GM12878 (cell line): ENCODE measurements around the gene GPR152. TPM values are rescaled to one million over a fixed set of nuclear protein-coding genes. Genes with fewer than 3 reads are reported as not detected.

Experiments
- ATAC-seq: fragments of 200-7000 bp; cut with Tn5 transposase; 3 replicates; pipeline ENCODE4 v1.9.1; 2020; ENCODE audit warnings: mild to moderate bottlenecking, moderate library complexity
- BruUV-seq: library from RNA; stranded (reverse); fragments of 400-500 nt; replicated peaks from 2 replicates; lab custom pipeline; 2021; lab: Mats Ljungman, UMichigan
- CTCF ChIA-PET: fragments of 300-600 bp; sonication (Branson Sonifier 250); formaldehyde crosslinking; extraction: SDS; loops from one replicate; lab custom pipeline; 2021; ENCODE audit warnings: inconsistent platforms; lab: Yijun Ruan, JAX
- POLR2A ChIA-PET: fragments of 350-600 bp; formaldehyde crosslinking; extraction: SDS; loops from one replicate; lab custom pipeline; 2021; ENCODE audit warnings: inconsistent platforms; lab: Charles Lee
- RAD21 ChIA-PET: fragments of 300-600 bp; sonication (Branson Sonifier 250); formaldehyde crosslinking; loops from one replicate; lab custom pipeline; 2023; ENCODE audit warnings: antibody characterized with exemption; ENCODE audit not compliant: unreplicated experiment; lab: Charles Lee
- SMC1A ChIA-PET: fragments of 300-600 bp; sonication (Branson Sonifier 250); formaldehyde crosslinking; loops from one replicate; lab custom pipeline; 2023; ENCODE audit not compliant: unreplicated experiment, uncharacterized antibody; lab: Charles Lee
- DNase-seq: peaks from one replicate; pipeline ENCODE4 v3.0.0-alpha.2; 2011; ENCODE audit warnings: low read depth, low spot score
- FAIRE-seq: peaks from 3 replicates; lab custom pipeline; 2011; peaks lifted over from hg19 to GRCh38; lab: Jason Lieb, UNC
- H2AFZ ChIP-seq: 2 replicates; pipeline ENCODE4 v1.6.0; 2011; ENCODE audit warnings: low read depth, low read length, control low read depth; ENCODE audit not compliant: control insufficient read depth
- H3K27ac ChIP-seq: 2 replicates; pipeline ENCODE4 v1.5.1; 2011; ENCODE audit warnings: control low read depth; ENCODE audit not compliant: control insufficient read depth, insufficient read depth
- H3K27me3 ChIP-seq, 2 experiments: replicated peaks in 1 of 2; 2 replicates each; pipeline versions ENCODE4 v1.6.0 to v1.6.1; 2011; ENCODE audit warnings: low read length in 1 of 2; ENCODE audit not compliant: control insufficient read depth in 2 of 2, insufficient read depth in 2 of 2
- H3K36me3 ChIP-seq, 2 experiments: 2 replicates each; pipeline ENCODE4 v1.5.1; 2011; ENCODE audit warnings: low read length in 1 of 2; ENCODE audit not compliant: control insufficient read depth in 2 of 2, insufficient read depth in 2 of 2
- H3K4me1 ChIP-seq: 2 replicates; pipeline ENCODE4 v1.6.1; 2011; ENCODE audit warnings: mild to moderate bottlenecking, low read length, moderate library complexity, mixed read lengths; ENCODE audit not compliant: control insufficient read depth, insufficient read depth
- H3K4me2 ChIP-seq: 2 replicates; pipeline ENCODE4 v1.6.0; 2011; ENCODE audit warnings: control low read depth; ENCODE audit not compliant: control insufficient read depth, insufficient read depth
- H3K4me3 ChIP-seq: fragments of 200-600 bp; sonication (generic); 2 replicates; pipeline ENCODE4 v1.5.1; 2016
- H3K79me2 ChIP-seq: 2 replicates; pipeline ENCODE4 v1.6.0; 2011; ENCODE audit warnings: low read length; ENCODE audit not compliant: control insufficient read depth, insufficient read depth
- H3K9ac ChIP-seq: 2 replicates; pipeline ENCODE4 v1.8.0; 2011; ENCODE audit warnings: low read length, control low read depth, mixed read lengths; ENCODE audit not compliant: control insufficient read depth, insufficient read depth
- H3K9me3 ChIP-seq: replicated peaks from 3 replicates; pipeline ENCODE4 v1.5.1; 2011; ENCODE audit warnings: mild to moderate bottlenecking, low read length; ENCODE audit not compliant: control insufficient read depth, insufficient read depth
- H4K20me1 ChIP-seq: 2 replicates; pipeline ENCODE4 v1.6.0; 2011; ENCODE audit not compliant: control insufficient read depth, insufficient read depth
- GATAD2B ChIP-seq: fragments of 450-650 bp; conservative IDR thresholded peaks from 2 replicates; pipeline ENCODE4 v1.6.1; 2017; ENCODE audit warnings: low read depth, mild to moderate bottlenecking, moderate library complexity
- MEF2A ChIP-seq: IDR thresholded peaks from 2 replicates; pipeline ENCODE4 v1.6.1; 2011; ENCODE audit warnings: low read depth, mild to moderate bottlenecking, low read length, moderate library complexity; ENCODE audit not compliant: insufficient read depth
- MXI1 ChIP-seq: fragments of 150-350 bp; IDR thresholded peaks from 2 replicates; pipeline ENCODE4 v1.6.1; 2011; ENCODE audit warnings: low read depth, mild to moderate bottlenecking, inconsistent platforms, low read length, improper control_type of control experiment
- SIN3A ChIP-seq: IDR thresholded peaks from 2 replicates; pipeline ENCODE4 v1.6.1; 2012; ENCODE audit warnings: low read depth, low read length, improper control_type of control experiment
- SMC3 ChIP-seq: IDR thresholded peaks from 2 replicates; pipeline ENCODE4 v1.6.1; 2011; ENCODE audit warnings: low read length, improper control_type of control experiment, borderline replicate concordance
- SRF ChIP-seq, 2 experiments: IDR thresholded peaks; 2 replicates each; pipeline ENCODE4 v1.6.1; 2011; ENCODE audit warnings: low read depth in 2 of 2, low read length in 2 of 2, mild to moderate bottlenecking in 1 of 2, moderate library complexity in 1 of 2
- STAT3 ChIP-seq: IDR thresholded peaks from 2 replicates; pipeline ENCODE4 v1.6.1; 2011; ENCODE audit warnings: low read depth, low read length, improper control_type of control experiment
- WGBS: methylation state at CpG from one replicate; pipeline ENCODE4 v1.1.6; 2016; ENCODE audit warnings: low lambda C conversion rate; ENCODE audit not compliant: insufficient replicate concordance, insufficient coverage; ENCODE audit errors: missing lambda C conversion rate; 5-methylcytosine and 5-hydroxymethylcytosine counted together
- in situ Hi-C: fragments of 300-500 bp; cut with MboI; formaldehyde crosslinking; loops from 9 replicates; pipeline ENCODE4 v1.14.3; 2018; ENCODE audit warnings: mixed read lengths
- intact Hi-C: fragments of 100-400 bp; cut with micrococcal nuclease; formaldehyde crosslinking; loops from one replicate; pipeline ENCODE4 v1.14.2; 2022; ENCODE audit not compliant: unreplicated experiment
- polyA plus RNA-seq, 11 experiments: library from polyadenylated mRNA; depleted of rRNA in 4 of 11; unstranded in 6 of 11; stranded (reverse) in 5 of 11; fragments of >200 nt; fragmentation: Nextera tagmentation in 4 of 11; fragmentation: Illumina TruSeq in 1 of 11; extraction: Ambion mirVana in 4 of 11; extraction: Trizol in 1 of 11; gene quantifications; 1 replicate in 1 of 11; 2 replicates in 10 of 11; pipeline versions ENCODE4 v1.2.1 to v1.2.3, GENCODE V29; 2011 to 2016; ENCODE audit warnings: inconsistent platforms in 2 of 11, missing spikeins in 2 of 11, low read depth in 1 of 11
- total RNA-seq, 4 experiments: library from RNA; depleted of rRNA in 3 of 4; stranded (reverse); fragments of >200 nt in 3 of 4; fragmentation: Illumina TruSeq in 1 of 4; extraction: Trizol in 1 of 4; gene quantifications; 2 replicates each; pipeline versions ENCODE4 v1.2.1 to v1.2.3, GENCODE V29; 2013 to 2021
- TF ChIP-seq, protein P1 (sequence below): fragments of 450-650 bp; IDR thresholded peaks from 2 replicates; pipeline ENCODE4 v1.6.1; 2018; ENCODE audit warnings: mild to moderate bottlenecking, low read depth, moderate library complexity; ENCODE audit not compliant: partially characterized antibody

Gene GPR152
- total and polyA plus RNA-seq, 10 of the 15 experiments (the other 5 are each of a cell fraction or from before 2014, with no cell fraction given): not detected

DNA sequence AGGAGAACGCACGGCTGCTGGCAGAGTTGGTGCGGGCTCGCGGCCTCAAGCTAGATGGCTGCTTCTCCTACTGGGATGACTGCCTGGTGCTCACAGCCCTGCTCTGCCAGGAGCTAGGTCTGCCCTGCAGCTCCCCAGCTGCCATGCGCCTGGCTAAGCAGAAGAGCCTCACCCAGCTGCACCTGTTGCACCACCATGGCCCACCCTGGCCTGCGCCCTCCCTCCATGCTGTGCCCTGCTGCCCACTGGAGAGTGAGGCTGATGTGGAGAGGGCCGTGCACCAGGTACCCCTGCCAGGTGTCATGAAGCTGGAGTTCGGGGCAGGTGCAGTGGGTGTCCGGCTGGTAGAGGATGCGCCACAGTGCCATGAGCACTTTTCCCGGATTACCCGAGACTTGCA is 29.1 kb downstream of the GPR152 start:
- ChIA-PET SMC1A (no interaction called here), POLR2A (interaction anchor here (1.4 kb wide), 1 partner anchor 8 kb away, joined by 3 read pairs; no protein-coding TSS in a partner anchor), RAD21 (no interaction called here), CTCF (interaction anchor here (2.0 kb wide), 1 partner anchor 14 kb away, joined by 6 read pairs; no protein-coding TSS in a partner anchor)
- intact Hi-C loops: no loop called here
- BruUV-seq: no TSS peak
- Histone ChIP-seq H4K20me1 (no peaks in the 10 kb centered on the region), H3K79me2 (peaks cover 2% of the 10 kb centered on the region), H3K36me3 (no peaks in the 10 kb centered on the region), H3K27me3 (no peaks in the 10 kb centered on the region), H3K27ac (no peak overlapping the region), H3K4me2 (no peak overlapping the region), H2AFZ (no peak overlapping the region), H3K9me3 (no peaks in the 10 kb centered on the region), H3K4me1 (peaks cover 2% of the 10 kb centered on the region; the same call in 1 of the 2 replicates), H3K4me3 (no peak overlapping the region), H3K9ac (no peak overlapping the region)
- 94% methylated on average over 13 of the region's 13 CpGs for WGBS
- DNase-seq (no peak), ATAC-seq (no peak), FAIRE-seq (no peak)
- in situ Hi-C loops: no loop called here
- TF ChIP-seq SRF (IDR thresholded peaks at IDR 0.05; ENCODE audit: low read depth in 2 of 2, low read length in 2 of 2) (no peak), MXI1 (no peak), STAT3 (no peak), SMC3 (no peak), MEF2A (no peak), GATAD2B (no peak), SIN3A (no peak)
- TF ChIP-seq, protein P1, sequence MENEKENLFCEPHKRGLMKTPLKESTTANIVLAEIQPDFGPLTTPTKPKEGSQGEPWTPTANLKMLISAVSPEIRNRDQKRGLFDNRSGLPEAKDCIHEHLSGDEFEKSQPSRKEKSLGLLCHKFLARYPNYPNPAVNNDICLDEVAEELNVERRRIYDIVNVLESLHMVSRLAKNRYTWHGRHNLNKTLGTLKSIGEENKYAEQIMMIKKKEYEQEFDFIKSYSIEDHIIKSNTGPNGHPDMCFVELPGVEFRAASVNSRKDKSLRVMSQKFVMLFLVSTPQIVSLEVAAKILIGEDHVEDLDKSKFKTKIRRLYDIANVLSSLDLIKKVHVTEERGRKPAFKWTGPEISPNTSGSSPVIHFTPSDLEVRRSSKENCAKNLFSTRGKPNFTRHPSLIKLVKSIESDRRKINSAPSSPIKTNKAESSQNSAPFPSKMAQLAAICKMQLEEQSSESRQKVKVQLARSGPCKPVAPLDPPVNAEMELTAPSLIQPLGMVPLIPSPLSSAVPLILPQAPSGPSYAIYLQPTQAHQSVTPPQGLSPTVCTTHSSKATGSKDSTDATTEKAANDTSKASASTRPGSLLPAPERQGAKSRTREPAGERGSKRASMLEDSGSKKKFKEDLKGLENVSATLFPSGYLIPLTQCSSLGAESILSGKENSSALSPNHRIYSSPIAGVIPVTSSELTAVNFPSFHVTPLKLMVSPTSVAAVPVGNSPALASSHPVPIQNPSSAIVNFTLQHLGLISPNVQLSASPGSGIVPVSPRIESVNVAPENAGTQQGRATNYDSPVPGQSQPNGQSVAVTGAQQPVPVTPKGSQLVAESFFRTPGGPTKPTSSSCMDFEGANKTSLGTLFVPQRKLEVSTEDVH: no peak
